Adrenal gland (tissue), 12 donors: ENCODE results near the gene SPOCK1. TPM values are rescaled to one million over a fixed set of nuclear protein-coding genes. Genes with fewer than 3 reads are reported as not detected.

Experiments
- DNase-seq, 7 donors: peaks; one replicate each; pipeline ENCODE4 v3.0.0-alpha.2; 2019 to 2020
- H3K27ac ChIP-seq, 5 donors: fragments of 200-600 bp; sonication (generic) in 4 of 5; 1 replicate in 3 of 5; 2 replicates in 2 of 5; pipeline versions ENCODE4 v1.5.1 to v1.8.0; 2016 to 2020; ENCODE audit warnings: mild to moderate bottlenecking in 1 of 5
- H3K27me3 ChIP-seq: fragments of 200-600 bp; 2 replicates; pipeline ENCODE4 v1.8.0; 2021
- H3K36me3 ChIP-seq, 2 donors: fragments of 200-600 bp; replicated peaks in 1 of 2; 1 replicate in 1 of 2; 2 replicates in 1 of 2; pipeline versions ENCODE4 v1.5.1 to v1.8.0; 2018 to 2022
- H3K4me1 ChIP-seq, 2 donors: fragments of 200-600 bp; replicated peaks in 1 of 2; 1 replicate in 1 of 2; 2 replicates in 1 of 2; pipeline versions ENCODE4 v1.5.1 to v1.8.0; 2018 to 2021
- H3K4me3 ChIP-seq, 4 donors: fragments of 200-600 bp; sonication (generic) in 3 of 4; one replicate each; pipeline ENCODE4 v1.5.1; 2016 to 2018
- H3K9me3 ChIP-seq, 3 donors: fragments of 200-600 bp; sonication (generic) in 1 of 3; replicated peaks in 1 of 3; 1 replicate in 2 of 3; 2 replicates in 1 of 3; pipeline versions ENCODE4 v1.5.1 to v1.8.0; 2016 to 2021
- CTCF ChIP-seq, 6 experiments: fragments of 450-650 bp in 4 of 6; fragments of 200-600 bp in 2 of 6; sonication (generic) in 1 of 6; IDR thresholded peaks; 1 replicate in 5 of 6; 2 replicates in 1 of 6; pipeline versions ENCODE4 v1.5.1 to v1.8.0; 2016 to 2021; ENCODE audit warnings: antibody characterized with exemption in 6 of 6, mild to moderate bottlenecking in 2 of 6, moderate library complexity in 1 of 6
- POLR2A ChIP-seq, 2 donors: fragments of 450-650 bp; IDR thresholded peaks; one replicate each; pipeline ENCODE4 v1.6.1; 2017; ENCODE audit warnings: antibody characterized with exemption in 2 of 2, mild to moderate bottlenecking in 2 of 2, moderate library complexity in 1 of 2
- WGBS, 4 donors: extraction: QIAGEN DNeasy Blood & Tissue Kit in 2 of 4; methylation state at CpG; one replicate each; pipeline versions ENCODE4 v1.1.5 to v1.1.7; 2013 to 2017; 5-methylcytosine and 5-hydroxymethylcytosine counted together
- intact Hi-C, 2 donors: fragments of 100-400 bp; cut with DNase I; formaldehyde crosslinking; loops; one replicate each; pipeline versions ENCODE4 v1.14.1 to v1.15.0; 2022 to 2023
- polyA plus RNA-seq, 3 donors: library from polyadenylated mRNA; stranded (reverse); fragments of 200-250 nt in 2 of 3; fragments of 350-450 nt in 1 of 3; fragmentation: Illumina TruSeq in 1 of 3; extraction: RNeasy Lipid Tissue Mini Kit (QIAGEN cat#74804) in 1 of 3; gene quantifications; one replicate each; pipeline ENCODE4 v1.2.3, GENCODE V29; 2013 to 2014
- total RNA-seq, 9 donors: library from RNA; depleted of rRNA in 4 of 9; stranded (reverse); fragments of >200 nt in 4 of 9; fragments of 120-200 nt in 1 of 9; fragmentation: NEBNext Ultra II Directional in 1 of 9; extraction: Animal tissue kit (Norgen Biotek cat#: 25700) in 1 of 9; gene quantifications; one replicate each; pipeline versions ENCODE4 v1.1.0 to v1.2.4, GENCODE V29; 2013 to 2023
- donor health status: healthy with polysubstance abuse.
- donor health status: Bipolar disorder and iron deficiency.
- donor health status: DM: yes; HTN: yes; CAD: no.
- donor health status: DM: no; HTN: no; CAD: no.
- donor health status: DM: no; HTN: no; CAD: no.
- donor health status: DM: yes; HTN: yes; CAD: no.

Gene SPOCK1
- total and polyA plus RNA-seq, 12 donors = 5.4 to 102 (median 55.6) TPM

- H3K36me3 ChIP-seq = no peaks in the 10 kb centered on the region
- intact Hi-C loops = loop anchor here (5.0 kb wide), 2 partner anchors 152 to 157 kb away; partner anchors contain the start of gene SPOCK1 (in 1 of the 2)
- WGBS, 4 donors = 30 to 44% (median 40%) methylated on average over 6 of the region's 6 CpGs
- peak; percentile 33 to 86 (median 59) for DNase-seq
- TF ChIP-seq POLR2A (IDR thresholded peaks at IDR 0.05) (no peak), CTCF (IDR thresholded peaks at IDR 0.05) (peak; percentile 74 to 84 (median 79))
- H3K4me1 ChIP-seq = no peaks in the 10 kb centered on the region
- H3K27ac ChIP-seq = no peak overlapping the region
- H3K27me3 ChIP-seq = no peaks in the 10 kb centered on the region
- no peak overlapping the region for H3K4me3 ChIP-seq
- H3K9me3 ChIP-seq = no peaks in the 10 kb centered on the region
Observed at GRCh38 chr5:137344723-137345322, 154.3 kb downstream of the SPOCK1 start.

- H3K4me3 ChIP-seq = no peak overlapping the region
- H3K4me1 ChIP-seq = no peaks in the 10 kb centered on the region
- no peak for TF ChIP-seq CTCF (IDR thresholded peaks at IDR 0.05)
- intact Hi-C loops = no loop called here
- H3K27me3 ChIP-seq = no peaks in the 10 kb centered on the region
- 79 to 84% (median 82%) methylated on average over 4 of the region's 4 CpGs for WGBS, 4 donors
- no peaks in the 10 kb centered on the region for H3K36me3 ChIP-seq
- no peak overlapping the region for H3K27ac ChIP-seq
- DNase-seq = no peak
- H3K9me3 ChIP-seq = no peaks in the 10 kb centered on the region
Observed at GRCh38 chr5:137344021-137344420, 155.1 kb downstream of the SPOCK1 start.

GRCh38 chr5:137342764-137343163 is 156.4 kb downstream of the SPOCK1 start:
- no peak overlapping the region for H3K4me3 ChIP-seq
- no peaks in the 10 kb centered on the region for H3K36me3 ChIP-seq
- no peak for DNase-seq
- no peaks in the 10 kb centered on the region for H3K9me3 ChIP-seq
- 81 to 94% (median 88%) methylated on average over 3 of the region's 3 CpGs for WGBS, 4 donors
- H3K27ac ChIP-seq = no peak overlapping the region
- TF ChIP-seq POLR2A (IDR thresholded peaks at IDR 0.05) (no peak), CTCF (IDR thresholded peaks at IDR 0.05) (no peak)
- H3K4me1 ChIP-seq = no peaks in the 10 kb centered on the region
- intact Hi-C loops = no loop called here
- H3K27me3 ChIP-seq = no peaks in the 10 kb centered on the region

- no peak for DNase-seq
- H3K9me3 ChIP-seq = no peaks in the 10 kb centered on the region
- WGBS, 4 donors = 76 to 80% (median 78%) methylated on average over 8 of the region's 8 CpGs
- no peaks in the 10 kb centered on the region for H3K36me3 ChIP-seq
- H3K27ac ChIP-seq = no peak overlapping the region
- intact Hi-C loops = no loop called here
- H3K4me1 ChIP-seq = no peaks in the 10 kb centered on the region
- no peaks in the 10 kb centered on the region for H3K27me3 ChIP-seq
- TF ChIP-seq POLR2A (IDR thresholded peaks at IDR 0.05) (no peak), CTCF (IDR thresholded peaks at IDR 0.05) (no peak)
- no peak overlapping the region for H3K4me3 ChIP-seq
Observed at GRCh38 chr5:137341831-137342230, 157.3 kb downstream of the SPOCK1 start.
